MM.1S (cell line): ENCODE results near the gene SLC5A5.

Source experiments
- DNase-seq: peaks from one replicate; pipeline ENCODE4 v3.0.0-alpha.2; 2015
- H2AFZ ChIP-seq: fragments of 300-600 bp; sonication (generic); 2 replicates; pipeline ENCODE4 v1.6.0; 2016; ENCODE audit warnings: antibody characterized with exemption, low read length
- H3F3A ChIP-seq: fragments of 300-600 bp; sonication (generic); 2 replicates; pipeline ENCODE4 v1.6.1; 2016; ENCODE audit warnings: mild to moderate bottlenecking, antibody characterized with exemption, low read length, moderate library complexity, mixed read lengths; ENCODE audit not compliant: insufficient read depth
- H3K27ac ChIP-seq: fragments of 300-600 bp; sonication (generic); 2 replicates; pipeline ENCODE4 v1.5.1; 2016; ENCODE audit warnings: mild to moderate bottlenecking, low read length
- H3K27me3 ChIP-seq: fragments of 300-600 bp; sonication (generic); replicated peaks from 2 replicates; pipeline ENCODE4 v1.6.0; 2016; ENCODE audit warnings: low read length; ENCODE audit not compliant: insufficient read depth
- H3K36me3 ChIP-seq: fragments of 300-600 bp; sonication (generic); replicated peaks from 2 replicates; pipeline ENCODE4 v1.6.1; 2016; ENCODE audit warnings: mild to moderate bottlenecking, low read length, mixed read lengths; ENCODE audit not compliant: insufficient read depth
- H3K4me1 ChIP-seq: fragments of 300-600 bp; sonication (generic); 2 replicates; pipeline ENCODE4 v1.6.1; 2016; ENCODE audit warnings: low read length, mixed read lengths
- H3K4me2 ChIP-seq: fragments of 300-600 bp; sonication (generic); 2 replicates; pipeline ENCODE4 v1.6.0; 2016; ENCODE audit warnings: low read depth, low read length
- H3K4me3 ChIP-seq: fragments of 300-600 bp; sonication (generic); 2 replicates; pipeline ENCODE4 v1.5.1; 2016; ENCODE audit warnings: low read length, mixed read lengths
- H3K79me2 ChIP-seq: fragments of 300-600 bp; sonication (generic); 2 replicates; pipeline ENCODE4 v1.6.1; 2016; ENCODE audit warnings: mixed run types, low read length, mixed read lengths
- H3K9ac ChIP-seq: fragments of 300-600 bp; sonication (generic); 2 replicates; pipeline ENCODE4 v1.6.1; 2016; ENCODE audit warnings: low read length, mixed read lengths
- H3K9me2 ChIP-seq: fragments of 300-600 bp; sonication (generic); replicated peaks from 2 replicates; pipeline ENCODE4 v1.6.1; 2016; ENCODE audit warnings: mild to moderate bottlenecking, low read length, mixed read lengths; ENCODE audit not compliant: insufficient read depth
- H3K9me3 ChIP-seq: fragments of 300-600 bp; sonication (generic); replicated peaks from 2 replicates; pipeline ENCODE4 v1.6.1; 2016; ENCODE audit warnings: mild to moderate bottlenecking, low read length, mixed read lengths; ENCODE audit not compliant: insufficient read depth
- H4K20me1 ChIP-seq: fragments of 300-600 bp; sonication (generic); 2 replicates; pipeline ENCODE4 v1.6.1; 2016; ENCODE audit warnings: mild to moderate bottlenecking, low read length, moderate library complexity, mixed read lengths; ENCODE audit not compliant: insufficient read depth
- CTCF ChIP-seq: fragments of 300-600 bp; sonication (generic); IDR thresholded peaks from 2 replicates; pipeline ENCODE4 v1.5.1; 2016; ENCODE audit warnings: antibody characterized with exemption, low read length, mixed read lengths
- EZH2 ChIP-seq: fragments of 300-600 bp; sonication (generic); optimal IDR thresholded peaks from 2 replicates; pipeline ENCODE3; 2017; ENCODE audit warnings: low read depth, mild to moderate bottlenecking, antibody characterized with exemption, low read length, mixed read lengths
- EZH2phosphoT487 ChIP-seq: fragments of 300-600 bp; sonication (generic); IDR thresholded peaks from 2 replicates; pipeline ENCODE4 v1.6.1; 2018; ENCODE audit warnings: antibody characterized with exemption, low read length

The SLC5A5 gene

GRCh38 chr19:17944301-17944700 is 72.6 kb downstream of the SLC5A5 start:
- TF ChIP-seq EZH2phosphoT487 (no peak), EZH2 (no peak), CTCF (no peak)
- DNase-seq = no peak
- Histone ChIP-seq H3K4me2 (no peak overlapping the region), H3K27me3 (peaks cover 8% of the 10 kb centered on the region), H4K20me1 (no peaks in the 10 kb centered on the region), H3K36me3 (no peaks in the 10 kb centered on the region), H3F3A (peaks cover 13% of the 10 kb centered on the region), H3K4me3 (no peak overlapping the region), H3K9ac (no peak overlapping the region), H3K9me2 (no peaks in the 10 kb centered on the region), H3K79me2 (no peaks in the 10 kb centered on the region), H3K9me3 (no peaks in the 10 kb centered on the region), H3K4me1 (peaks cover 5% of the 10 kb centered on the region), H3K27ac (no peak overlapping the region), H2AFZ (no peak overlapping the region)
